ENCODE measurements around the gene ZNF334. TPM values are rescaled to one million over a fixed set of nuclear protein-coding genes. Genes with fewer than 3 reads are reported as not detected.

Gene ZNF334
- polyA plus RNA-seq, 1 donor (not counting 4 experiments of a cell fraction or from before 2014, with no cell fraction given), result 1.3 TPM

DNA sequence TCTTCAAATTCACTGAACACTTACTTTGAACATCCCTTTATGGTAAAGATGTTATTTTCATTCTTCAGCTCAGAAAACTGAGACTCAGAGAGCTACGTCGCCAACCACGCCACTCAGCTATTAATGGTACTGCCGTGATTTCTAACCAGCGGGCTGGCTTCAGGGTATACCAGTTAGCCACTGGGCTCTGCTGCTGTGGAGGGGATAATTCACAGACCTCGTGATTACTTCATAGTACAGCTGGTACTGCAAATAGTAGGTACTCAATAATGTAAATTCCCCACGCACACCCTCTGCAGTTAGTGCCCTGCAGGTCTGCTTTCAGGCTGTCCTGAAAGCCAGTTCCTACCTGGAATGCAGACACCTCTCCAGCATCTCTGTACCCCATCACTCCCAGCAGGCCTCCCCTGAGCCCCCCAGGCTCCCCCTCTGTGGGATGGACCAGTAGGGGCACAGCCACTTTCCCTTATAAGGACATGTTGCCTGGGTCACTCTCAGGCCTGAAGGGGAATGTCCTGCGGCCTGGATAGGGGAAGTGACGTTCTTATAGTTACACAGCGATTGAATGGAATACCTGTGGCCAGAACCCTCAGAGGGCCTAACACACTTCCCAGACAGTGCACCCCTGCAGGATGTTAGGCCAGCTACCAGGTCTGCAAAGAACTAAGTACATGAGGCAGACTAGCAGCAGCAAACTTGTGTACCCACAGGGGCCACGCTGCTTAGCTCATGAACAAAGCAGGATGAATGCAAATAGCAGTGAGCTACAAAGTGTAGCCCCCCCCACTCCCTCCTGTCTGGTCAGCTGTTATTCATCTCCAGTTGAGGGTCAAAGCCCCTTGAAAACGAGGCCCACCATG, 38.4 kb upstream of the ZNF334 start:
- Histone ChIP-seq H3K27me3 (ENCODE audit: control insufficient read depth, extremely low read depth, insufficient read depth, low read length) (peaks cover 6% of the 10 kb centered on the region), H3K4me2 (ENCODE audit: control insufficient read depth, extremely low read depth, insufficient read depth, low read depth, low read length) (no peak overlapping the region), H2AFZ (ENCODE audit: control insufficient read depth, low read length) (no peak overlapping the region), H3K27ac (ENCODE audit: control insufficient read depth, insufficient read depth, low read length) (no peak overlapping the region), H3K9me1 (ENCODE audit: control insufficient read depth, extremely low read depth, insufficient read depth, low read length) (no peaks in the 10 kb centered on the region), H3K9ac (ENCODE audit: control insufficient read depth, extremely low read depth, insufficient read depth, low read length) (no peak overlapping the region), H3K79me2 (ENCODE audit: control insufficient read depth, insufficient read depth, low read length) (no peaks in the 10 kb centered on the region), H3K36me3 (ENCODE audit: control insufficient read depth in 2 of 2, extremely low read depth in 1 of 2, insufficient read depth in 2 of 2, low read length in 2 of 2) (no peaks in the 10 kb centered on the region), H4K20me1 (ENCODE audit: control insufficient read depth, extremely low read depth, insufficient read depth, low read length) (no peaks in the 10 kb centered on the region), H3K9me3 (ENCODE audit: control insufficient read depth, low read depth, low read length) (no peaks in the 10 kb centered on the region), H3K4me3 (ENCODE audit: control insufficient read depth in 2 of 3, extremely low read depth in 1 of 3, insufficient read depth in 2 of 3, low read depth in 1 of 3, low read length in 3 of 3) (no peak overlapping the region), H3K4me1 (ENCODE audit: control insufficient read depth, extremely low read depth, insufficient read depth, low read length) (no peaks in the 10 kb centered on the region)
- TF ChIP-seq, protein P1, sequence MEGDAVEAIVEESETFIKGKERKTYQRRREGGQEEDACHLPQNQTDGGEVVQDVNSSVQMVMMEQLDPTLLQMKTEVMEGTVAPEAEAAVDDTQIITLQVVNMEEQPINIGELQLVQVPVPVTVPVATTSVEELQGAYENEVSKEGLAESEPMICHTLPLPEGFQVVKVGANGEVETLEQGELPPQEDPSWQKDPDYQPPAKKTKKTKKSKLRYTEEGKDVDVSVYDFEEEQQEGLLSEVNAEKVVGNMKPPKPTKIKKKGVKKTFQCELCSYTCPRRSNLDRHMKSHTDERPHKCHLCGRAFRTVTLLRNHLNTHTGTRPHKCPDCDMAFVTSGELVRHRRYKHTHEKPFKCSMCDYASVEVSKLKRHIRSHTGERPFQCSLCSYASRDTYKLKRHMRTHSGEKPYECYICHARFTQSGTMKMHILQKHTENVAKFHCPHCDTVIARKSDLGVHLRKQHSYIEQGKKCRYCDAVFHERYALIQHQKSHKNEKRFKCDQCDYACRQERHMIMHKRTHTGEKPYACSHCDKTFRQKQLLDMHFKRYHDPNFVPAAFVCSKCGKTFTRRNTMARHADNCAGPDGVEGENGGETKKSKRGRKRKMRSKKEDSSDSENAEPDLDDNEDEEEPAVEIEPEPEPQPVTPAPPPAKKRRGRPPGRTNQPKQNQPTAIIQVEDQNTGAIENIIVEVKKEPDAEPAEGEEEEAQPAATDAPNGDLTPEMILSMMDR (optimal IDR thresholded peaks at IDR 0.05 in 1 of 3, IDR thresholded peaks at IDR 0.05 in 1 of 3, conservative IDR thresholded peaks at IDR 0.05 in 1 of 3; ENCODE audit: extremely low read depth in 1 of 3, insufficient read depth in 2 of 3, low read length in 3 of 3), result no peak
- TF ChIP-seq EZH2 (IDR thresholded peaks at IDR 0.05; ENCODE audit: low read length), result no peak
- FAIRE-seq (no peak), DNase-seq (ENCODE audit: low read depth, low spot score) (no peak)
- dilution Hi-C loops (cut with MboI; ENCODE audit: extremely low pct_ligation_motif_present, low sequenced_read_pairs), result no loop called here

- H2AFZ ChIP-seq (ENCODE audit: control insufficient read depth, low read length), result no peak within 1 kb of the TSS
- H3K9me3 ChIP-seq (ENCODE audit: control insufficient read depth, low read depth, low read length), result no peaks in the 10 kb centered on the region
- no peak for TF ChIP-seq EZH2 (IDR thresholded peaks at IDR 0.05; ENCODE audit: low read length)
- TF ChIP-seq, protein P1 (optimal IDR thresholded peaks at IDR 0.05 in 1 of 3, IDR thresholded peaks at IDR 0.05 in 1 of 3, conservative IDR thresholded peaks at IDR 0.05 in 1 of 3; ENCODE audit: extremely low read depth in 1 of 3, insufficient read depth in 2 of 3, low read length in 3 of 3), result no peak
- H3K36me3 ChIP-seq (ENCODE audit: control insufficient read depth in 2 of 2, extremely low read depth in 1 of 2, insufficient read depth in 2 of 2, low read length in 2 of 2), result no peaks in the 10 kb centered on the region
- no peak within 1 kb of the TSS for H3K4me3 ChIP-seq (ENCODE audit: control insufficient read depth in 2 of 3, extremely low read depth in 1 of 3, insufficient read depth in 2 of 3, low read depth in 1 of 3, low read length in 3 of 3)
- dilution Hi-C loops (cut with MboI; ENCODE audit: extremely low pct_ligation_motif_present, low sequenced_read_pairs), result no loop called here
- H3K79me2 ChIP-seq (ENCODE audit: control insufficient read depth, insufficient read depth, low read length), result no peaks in the 10 kb centered on the region
- FAIRE-seq (no peak), DNase-seq (ENCODE audit: low read depth, low spot score) (no peak)
- no peak within 1 kb of the TSS for H3K4me2 ChIP-seq (ENCODE audit: control insufficient read depth, extremely low read depth, insufficient read depth, low read depth, low read length)
- no peaks in the 10 kb centered on the region for H4K20me1 ChIP-seq (ENCODE audit: control insufficient read depth, extremely low read depth, insufficient read depth, low read length)
- no peak within 1 kb of the TSS for H3K9ac ChIP-seq (ENCODE audit: control insufficient read depth, extremely low read depth, insufficient read depth, low read length)
- no peaks in the 10 kb centered on the region for H3K4me1 ChIP-seq (ENCODE audit: control insufficient read depth, extremely low read depth, insufficient read depth, low read length)
- peaks cover 6% of the 10 kb centered on the region for H3K27me3 ChIP-seq (ENCODE audit: control insufficient read depth, extremely low read depth, insufficient read depth, low read length)
- H3K9me1 ChIP-seq (ENCODE audit: control insufficient read depth, extremely low read depth, insufficient read depth, low read length), result no peaks in the 10 kb centered on the region
- no peak within 1 kb of the TSS for H3K27ac ChIP-seq (ENCODE audit: control insufficient read depth, insufficient read depth, low read length)
Observed at GRCh38 chr20:46550461-46550860, 37.1 kb upstream of the ZNF334 start, which contains the start of gene OCSTAMP. TSS of gene OCSTAMP (minus strand) at chr20:46550654. CDS start at chr20:46550560, 94 bp downstream.
